ENCODE results near the gene MARS1.

The MARS1 gene

GRCh38 chr12:57477710-57478681 is 9.9 kb upstream of the MARS1 start:
- TF ChIP-seq CTCF (conservative IDR thresholded peaks at IDR 0.05; ENCODE audit: low read depth, low read length), result no peak
- Histone ChIP-seq H4K20me1 (ENCODE audit: insufficient read depth) (no peaks in the 10 kb centered on the region), H3K27me3 (ENCODE audit: insufficient read depth, low read depth) (peaks cover 42% of the 10 kb centered on the region), H3K27ac (no peak overlapping the region), H3K4me1 (ENCODE audit: low read depth, poor library complexity, severe bottlenecking) (peaks cover 9% of the 10 kb centered on the region), H3K79me2 (ENCODE audit: insufficient read depth, low read depth) (no peaks in the 10 kb centered on the region), H2AFZ (ENCODE audit: low read depth) (0 out of 2 replicates have a peak overlapping the region, but pooled peaks have one; percentile 16), H3K4me2 (no peak overlapping the region), H3K9ac (no peak overlapping the region), H3K4me3 (IDR thresholded peaks at IDR 0.05; ENCODE audit: insufficient read depth, low read depth, low read length) (no peak overlapping the region), H3K36me3 (ENCODE audit: insufficient read depth) (no peaks in the 10 kb centered on the region)

DNA sequence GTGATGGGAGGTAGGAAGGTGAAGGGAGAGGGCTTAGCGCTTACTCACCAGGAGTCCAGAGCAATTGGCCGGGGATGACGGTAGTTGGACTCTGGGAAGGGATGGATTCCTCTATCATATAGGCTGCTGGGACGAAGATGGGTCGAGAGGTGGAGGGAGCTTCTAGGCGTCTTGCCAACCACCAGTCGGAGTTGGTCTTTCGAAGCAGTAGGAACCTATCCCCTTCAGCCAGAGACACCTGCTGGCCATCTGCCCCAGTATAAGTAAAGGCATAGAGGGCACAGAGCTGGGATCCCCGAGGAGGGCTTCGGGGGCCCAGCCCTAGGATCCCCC is 8.9 kb upstream of the MARS1 start:
- Histone ChIP-seq H3K4me3 (IDR thresholded peaks at IDR 0.05; ENCODE audit: insufficient read depth, low read depth, low read length) (no peak overlapping the region), H4K20me1 (ENCODE audit: insufficient read depth) (no peaks in the 10 kb centered on the region), H3K4me1 (ENCODE audit: low read depth, poor library complexity, severe bottlenecking) (peaks cover 9% of the 10 kb centered on the region), H3K27ac (no peak overlapping the region), H3K79me2 (ENCODE audit: insufficient read depth, low read depth) (no peaks in the 10 kb centered on the region), H2AFZ (ENCODE audit: low read depth) (no peak overlapping the region), H3K27me3 (ENCODE audit: insufficient read depth, low read depth) (peaks cover 31% of the 10 kb centered on the region), H3K4me2 (no peak overlapping the region), H3K9ac (no peak overlapping the region), H3K36me3 (ENCODE audit: insufficient read depth) (no peaks in the 10 kb centered on the region)
- TF ChIP-seq CTCF (conservative IDR thresholded peaks at IDR 0.05; ENCODE audit: low read depth, low read length), result no peak

GRCh38 chr12:57479376-57480115 is 8.3 kb upstream of the MARS1 start, which contains the start of gene ARHGAP9:
ARHGAP9 (minus strand) TSS chr12:57479866; CDS start chr12:57479406, 460 bp downstream.
- Histone ChIP-seq H3K79me2 (ENCODE audit: insufficient read depth, low read depth) (no peaks in the 10 kb centered on the region), H3K36me3 (ENCODE audit: insufficient read depth) (no peaks in the 10 kb centered on the region), H2AFZ (ENCODE audit: low read depth) (no peak within 1 kb of the TSS), H3K4me1 (ENCODE audit: low read depth, poor library complexity, severe bottlenecking) (peaks cover 9% of the 10 kb centered on the region), H3K4me3 (IDR thresholded peaks at IDR 0.05; ENCODE audit: insufficient read depth, low read depth, low read length) (no peak within 1 kb of the TSS), H4K20me1 (ENCODE audit: insufficient read depth) (no peaks in the 10 kb centered on the region), H3K9ac (no peak within 1 kb of the TSS), H3K27me3 (ENCODE audit: insufficient read depth, low read depth) (peaks cover 26% of the 10 kb centered on the region), H3K27ac (no peak within 1 kb of the TSS), H3K4me2 (no peak within 1 kb of the TSS)
- TF ChIP-seq CTCF (conservative IDR thresholded peaks at IDR 0.05; ENCODE audit: low read depth, low read length), result no peak

DNA sequence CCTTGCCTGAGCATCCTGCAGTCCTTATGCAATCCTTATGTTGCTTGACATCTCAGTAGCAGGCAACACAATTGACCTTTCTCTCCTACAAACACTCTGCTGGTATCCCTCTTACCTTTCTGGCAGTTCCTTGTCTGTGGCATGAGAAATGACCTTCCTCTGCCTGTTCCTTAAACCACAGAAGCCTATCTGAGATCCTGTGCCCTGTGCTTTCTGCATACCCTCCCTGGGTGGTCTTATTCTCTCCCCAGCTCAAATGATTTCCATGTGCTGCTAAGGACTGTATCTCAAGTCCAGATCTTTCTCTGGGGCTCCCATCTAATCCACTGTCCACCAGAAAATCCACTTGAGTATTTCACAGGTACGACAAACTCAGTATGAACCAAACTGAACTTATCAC is 6.2 kb upstream of the MARS1 start:
- no peaks in the 10 kb centered on the region for H4K20me1 ChIP-seq (ENCODE audit: insufficient read depth)
- H3K27ac ChIP-seq, result no peak overlapping the region
- H3K36me3 ChIP-seq (ENCODE audit: insufficient read depth), result no peaks in the 10 kb centered on the region
- no peak overlapping the region for H3K4me3 ChIP-seq (IDR thresholded peaks at IDR 0.05; ENCODE audit: insufficient read depth, low read depth, low read length)
- H2AFZ ChIP-seq (ENCODE audit: low read depth), result no peak overlapping the region
- no peak overlapping the region for H3K9ac ChIP-seq
- H3K27me3 ChIP-seq (ENCODE audit: insufficient read depth, low read depth), result peaks cover 26% of the 10 kb centered on the region
- TF ChIP-seq CTCF (conservative IDR thresholded peaks at IDR 0.05; ENCODE audit: low read depth, low read length), result no peak
- no peak overlapping the region for H3K4me2 ChIP-seq
- H3K79me2 ChIP-seq (ENCODE audit: insufficient read depth, low read depth), result no peaks in the 10 kb centered on the region
- H3K4me1 ChIP-seq (ENCODE audit: low read depth, poor library complexity, severe bottlenecking), result peaks cover 9% of the 10 kb centered on the region
